Measurements from ENCODE around the gene TRIM47.

The TRIM47 gene, protein sequence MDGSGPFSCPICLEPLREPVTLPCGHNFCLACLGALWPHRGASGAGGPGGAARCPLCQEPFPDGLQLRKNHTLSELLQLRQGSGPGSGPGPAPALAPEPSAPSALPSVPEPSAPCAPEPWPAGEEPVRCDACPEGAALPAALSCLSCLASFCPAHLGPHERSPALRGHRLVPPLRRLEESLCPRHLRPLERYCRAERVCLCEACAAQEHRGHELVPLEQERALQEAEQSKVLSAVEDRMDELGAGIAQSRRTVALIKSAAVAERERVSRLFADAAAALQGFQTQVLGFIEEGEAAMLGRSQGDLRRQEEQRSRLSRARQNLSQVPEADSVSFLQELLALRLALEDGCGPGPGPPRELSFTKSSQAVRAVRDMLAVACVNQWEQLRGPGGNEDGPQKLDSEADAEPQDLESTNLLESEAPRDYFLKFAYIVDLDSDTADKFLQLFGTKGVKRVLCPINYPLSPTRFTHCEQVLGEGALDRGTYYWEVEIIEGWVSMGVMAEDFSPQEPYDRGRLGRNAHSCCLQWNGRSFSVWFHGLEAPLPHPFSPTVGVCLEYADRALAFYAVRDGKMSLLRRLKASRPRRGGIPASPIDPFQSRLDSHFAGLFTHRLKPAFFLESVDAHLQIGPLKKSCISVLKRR

GRCh38 chr17:75878174-75878998 is at the start of gene TRIM47:
Gene TRIM47 (minus strand): TSS chr17:75878581. CDS start chr17:75878548, 33 bp downstream.
- no peak for DNase-seq

- no peak for DNase-seq
These were observed 49.0 kb upstream of the TRIM47 start for GRCh38 chr17:75927286-75927922.

DNA sequence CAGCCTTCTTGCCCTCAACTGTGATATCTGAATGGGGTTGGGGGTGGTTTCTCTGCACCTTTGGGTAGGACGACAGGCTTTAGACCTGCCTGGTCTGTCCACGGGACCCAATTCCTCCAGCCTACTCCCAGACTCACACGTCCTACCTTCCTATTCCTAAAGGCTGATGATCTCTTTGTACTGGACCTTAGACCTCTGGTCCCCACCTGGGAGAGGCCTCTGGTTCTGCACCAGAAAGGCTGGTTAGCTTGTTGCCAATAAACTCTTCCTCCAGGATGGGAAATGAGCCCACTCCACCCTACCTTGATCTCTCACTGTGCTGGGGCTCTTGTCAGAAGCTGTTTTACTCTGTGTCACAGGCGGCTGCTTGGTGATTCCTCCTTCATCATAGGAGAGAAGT is 48.1 kb upstream of the TRIM47 start:
- no peak for DNase-seq

DNA sequence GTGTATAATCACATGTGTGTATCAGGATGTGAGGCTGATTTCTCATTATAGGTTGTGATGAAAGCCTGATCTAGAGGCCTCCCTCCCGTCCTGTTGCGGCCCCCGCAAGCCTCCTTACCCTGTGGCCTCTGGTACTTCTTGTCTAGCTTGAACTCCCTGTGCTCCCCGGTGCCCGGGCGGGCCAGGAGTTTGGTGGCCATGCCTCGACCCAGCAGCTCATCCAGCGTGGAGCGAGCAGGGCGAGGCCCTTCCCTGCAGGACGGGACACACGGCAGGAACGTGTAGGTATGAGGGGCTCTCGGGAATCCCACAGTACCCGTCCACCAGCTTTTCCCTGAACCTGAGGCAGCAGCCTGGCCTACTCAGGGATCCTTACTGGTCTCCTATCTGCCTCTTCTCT is 47.5 kb upstream of the TRIM47 start:
- DNase-seq, result no peak

DNA sequence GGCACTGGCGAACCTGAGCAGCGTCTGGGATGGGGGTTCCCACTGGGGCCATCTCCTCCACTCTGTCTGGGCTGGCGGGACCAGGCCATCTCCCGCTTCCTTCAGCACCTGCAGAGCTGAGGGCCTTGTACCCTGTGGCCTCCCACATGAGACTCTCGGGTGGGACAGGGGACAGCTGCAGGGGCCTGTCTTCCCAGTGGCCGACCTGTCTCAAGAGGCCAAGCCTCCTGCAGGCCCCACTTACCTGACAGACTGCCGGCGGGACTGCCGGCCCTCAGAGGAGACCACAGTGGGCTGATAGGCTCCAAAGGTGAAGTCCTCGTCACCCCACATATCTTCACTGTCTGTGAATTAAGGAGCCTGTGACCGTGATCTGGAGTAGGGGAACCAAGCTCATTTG is 46.7 kb upstream of the TRIM47 start:
- no peak for DNase-seq

- no peak for DNase-seq
These were observed 44.8 kb upstream of the TRIM47 start for GRCh38 chr17:75922963-75923874.

DNA sequence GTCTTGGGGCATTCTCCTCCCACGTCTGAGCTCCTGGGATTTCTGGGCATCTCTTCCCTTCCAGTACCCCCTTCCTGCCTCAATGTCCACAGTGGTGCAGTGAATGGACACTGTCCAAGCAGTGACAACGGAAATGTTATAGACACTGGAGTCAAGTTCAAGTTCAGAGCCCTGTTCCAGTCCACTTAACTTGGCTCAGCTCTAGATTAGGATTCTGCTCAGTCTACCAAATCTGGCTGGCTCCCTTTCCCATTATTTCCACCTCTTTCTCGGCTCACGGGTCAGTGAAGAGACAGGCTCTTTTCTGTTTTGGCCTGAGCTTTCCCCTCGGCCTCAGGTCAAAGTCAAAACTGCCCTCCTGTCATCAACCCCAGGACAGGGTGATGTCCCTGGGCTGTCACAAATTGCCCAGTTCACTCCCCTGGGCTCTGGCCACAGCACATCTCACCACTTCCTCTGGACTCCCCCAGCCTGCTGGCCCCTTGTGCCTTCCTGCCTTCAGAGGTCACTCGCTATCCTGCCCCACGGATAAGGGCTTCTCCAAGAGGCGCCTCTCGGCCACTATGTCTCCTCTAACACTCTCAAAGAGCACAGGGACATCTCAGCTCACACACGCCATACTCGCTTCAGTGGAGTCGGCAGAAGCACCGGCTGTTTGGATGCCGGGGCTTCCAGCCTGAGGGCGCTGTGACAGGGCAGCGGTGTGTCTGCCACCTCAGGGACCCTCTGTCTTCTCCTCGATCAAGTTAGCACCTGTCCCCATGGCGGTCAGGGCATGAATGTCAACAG is 44.0 kb upstream of the TRIM47 start:
- DNase-seq, result no peak

DNA sequence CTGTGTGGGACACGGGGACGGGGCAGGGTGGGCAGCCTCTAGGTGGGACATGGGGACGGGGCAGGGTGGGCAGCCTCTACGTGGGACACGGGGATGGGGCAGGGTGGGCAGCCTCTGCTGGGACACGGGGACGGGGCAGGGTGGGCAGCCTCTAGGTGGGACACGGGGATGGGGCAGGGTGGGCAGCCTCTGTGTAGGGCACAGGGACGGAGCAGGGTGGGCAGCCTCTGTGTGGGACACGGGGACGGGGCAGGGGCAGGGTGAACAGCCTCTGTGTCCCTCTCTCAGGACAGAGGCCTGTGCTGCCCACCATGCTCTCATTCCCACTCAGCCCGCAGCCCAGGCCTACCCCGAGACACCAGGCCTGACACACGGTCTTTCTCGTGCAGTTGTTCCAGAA is 43.2 kb upstream of the TRIM47 start:
- no peak for DNase-seq

DNA sequence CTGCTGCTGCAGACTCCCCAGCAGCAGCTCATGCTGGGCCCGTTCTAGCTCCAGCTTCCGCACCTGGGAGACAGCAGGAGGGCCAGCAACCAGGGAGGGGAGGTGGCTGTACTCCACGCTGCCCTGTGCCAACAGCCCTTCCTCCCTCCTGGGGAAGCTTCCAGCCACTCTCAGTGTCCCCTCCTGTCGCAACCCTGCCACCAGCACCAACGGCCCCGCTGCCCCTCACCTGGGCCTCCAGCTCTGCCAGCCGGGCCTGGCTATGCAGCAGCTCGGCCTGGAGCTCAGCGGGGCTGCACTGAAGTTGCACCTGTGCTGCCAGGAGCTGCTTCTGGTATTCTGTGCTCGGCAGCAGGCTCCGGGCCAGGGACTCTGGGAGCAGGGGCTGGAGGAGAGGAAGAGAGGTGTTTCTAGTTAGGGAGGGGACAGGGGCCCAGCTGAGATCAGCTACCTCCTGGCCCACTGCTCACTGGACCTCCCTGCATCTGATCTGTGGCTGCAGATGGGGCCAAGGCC is 41.7 kb upstream of the TRIM47 start:
- DNase-seq, result no peak

- no peak for DNase-seq
These were observed 41.2 kb upstream of the TRIM47 start for GRCh38 chr17:75919611-75920010.

GRCh38 chr17:75917917-75918445 is 39.6 kb upstream of the TRIM47 start:
- DNase-seq, result no peak

DNA sequence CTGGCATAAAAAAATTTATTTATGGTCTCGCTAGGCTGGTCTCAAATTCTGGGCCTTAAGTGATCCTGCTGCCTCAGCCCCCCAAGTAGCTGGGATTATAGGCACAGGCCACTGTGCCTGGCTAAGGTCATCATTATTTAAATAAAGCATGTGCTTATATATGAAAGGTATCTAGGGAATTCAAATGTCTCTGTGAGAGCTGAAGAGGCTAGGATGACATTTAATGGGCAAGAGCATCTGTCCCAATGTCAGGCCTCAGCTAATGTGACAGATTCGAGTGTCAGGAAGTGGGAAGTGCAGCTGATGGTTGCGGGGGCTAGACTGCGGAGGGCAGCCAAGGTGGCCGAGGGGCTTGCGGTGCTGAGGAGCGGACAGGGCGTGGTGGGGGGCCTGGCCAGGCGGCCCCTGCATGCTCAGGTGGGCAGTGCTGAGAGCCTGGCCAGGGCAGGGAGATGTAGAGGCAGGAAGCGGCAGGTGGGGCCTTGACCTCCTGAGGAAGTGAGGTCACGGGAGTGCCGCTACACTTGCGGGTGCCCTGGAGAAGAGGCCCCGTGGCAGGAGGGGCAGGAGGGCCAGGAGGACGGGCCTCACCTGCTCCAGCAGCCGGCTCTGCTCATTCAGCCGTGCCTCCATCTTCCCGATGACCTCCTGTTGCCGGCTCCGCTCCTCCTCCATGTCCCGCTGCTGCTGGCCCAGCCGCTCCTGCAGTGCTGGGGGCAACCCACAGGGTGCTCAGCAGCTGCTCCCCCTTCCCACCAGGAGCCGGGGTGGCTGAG is 38.9 kb upstream of the TRIM47 start:
- DNase-seq, result no peak

DNA sequence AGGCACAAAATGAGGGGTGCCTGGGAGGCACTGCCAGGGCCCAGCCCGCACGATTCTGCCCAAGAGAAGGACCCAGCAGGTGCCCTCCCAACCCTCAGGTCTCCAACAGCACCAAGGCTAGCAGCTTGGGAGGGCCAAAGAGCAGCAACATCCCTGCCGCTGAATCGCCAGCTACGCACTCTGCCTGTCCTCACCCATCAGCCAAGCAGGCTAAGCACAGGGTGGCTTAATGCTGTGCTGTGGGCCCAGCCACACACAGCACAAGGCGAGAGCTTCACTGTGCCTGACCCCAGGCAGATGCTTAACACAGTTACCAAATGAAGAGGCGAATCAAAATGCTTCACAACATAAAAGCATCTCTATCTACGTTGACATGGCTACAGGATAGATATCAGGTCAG is 36.9 kb upstream of the TRIM47 start:
- no peak for DNase-seq

DNA sequence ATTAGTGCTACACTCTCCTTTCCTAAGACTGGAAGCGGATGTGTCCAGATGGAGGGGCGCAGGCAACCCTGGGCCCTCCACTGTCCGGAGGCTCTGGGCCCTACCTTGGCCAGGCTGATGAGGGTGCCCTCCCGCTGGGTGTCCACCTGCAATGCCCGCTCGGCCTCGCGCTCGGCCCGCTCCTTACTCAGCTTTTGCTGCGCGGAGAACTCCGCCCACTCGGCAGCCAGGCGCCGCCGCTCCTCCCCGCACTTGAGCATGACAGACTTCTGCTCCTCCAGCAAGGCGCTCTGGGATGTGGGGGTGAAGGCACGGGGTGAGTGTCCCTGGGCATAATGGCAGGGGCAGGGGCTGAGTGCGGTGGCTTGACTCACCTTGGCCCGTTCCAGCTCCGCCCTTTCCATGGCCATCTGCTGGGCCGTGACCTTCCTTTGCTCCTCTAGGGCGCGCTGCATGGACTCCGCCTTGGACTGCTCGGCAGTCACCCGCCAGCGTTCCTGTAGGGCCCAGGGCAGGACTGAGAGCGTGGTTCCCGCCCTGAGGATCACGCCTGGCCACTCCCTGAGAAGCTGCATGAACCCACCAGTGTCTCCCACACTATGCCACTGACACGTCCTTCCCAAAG is 36.4 kb upstream of the TRIM47 start:
- DNase-seq, result no peak

GRCh38 chr17:75913537-75914210 is 35.3 kb upstream of the TRIM47 start:
- no peak for DNase-seq

- no peak for DNase-seq
These were observed 32.3 kb upstream of the TRIM47 start for GRCh38 chr17:75910699-75911098.

GRCh38 chr17:75909812-75910274 is 31.5 kb upstream of the TRIM47 start:
- DNase-seq, result no peak

- no peak for DNase-seq
These were observed 30.9 kb upstream of the TRIM47 start for GRCh38 chr17:75909051-75909811.
